Measurements from ENCODE around the gene PCNT.
"Not testable (repeated sequence)": the region's sequence is repeated elsewhere in the genome, so short reads cannot be mapped to it uniquely, and the experiment has no call there.

The PCNT gene

GRCh38 chr21:46295177-46295770, 28.7 kb upstream of the PCNT start:
- H3K9me3 Mint-ChIP-seq = no peaks in the 10 kb centered on the region
- H3K27ac Mint-ChIP-seq = peak overlapping the region; percentile 26
- peaks cover 16% of the 10 kb centered on the region for H3K36me3 Mint-ChIP-seq (ENCODE audit: low read depth)
- no peak overlapping the region for H3K4me3 Mint-ChIP-seq
- peaks cover 25% of the 10 kb centered on the region for H3K4me1 Mint-ChIP-seq (ENCODE audit: low read depth)
- H3K27me3 Mint-ChIP-seq (ENCODE audit: low read depth) = no peaks in the 10 kb centered on the region

DNA sequence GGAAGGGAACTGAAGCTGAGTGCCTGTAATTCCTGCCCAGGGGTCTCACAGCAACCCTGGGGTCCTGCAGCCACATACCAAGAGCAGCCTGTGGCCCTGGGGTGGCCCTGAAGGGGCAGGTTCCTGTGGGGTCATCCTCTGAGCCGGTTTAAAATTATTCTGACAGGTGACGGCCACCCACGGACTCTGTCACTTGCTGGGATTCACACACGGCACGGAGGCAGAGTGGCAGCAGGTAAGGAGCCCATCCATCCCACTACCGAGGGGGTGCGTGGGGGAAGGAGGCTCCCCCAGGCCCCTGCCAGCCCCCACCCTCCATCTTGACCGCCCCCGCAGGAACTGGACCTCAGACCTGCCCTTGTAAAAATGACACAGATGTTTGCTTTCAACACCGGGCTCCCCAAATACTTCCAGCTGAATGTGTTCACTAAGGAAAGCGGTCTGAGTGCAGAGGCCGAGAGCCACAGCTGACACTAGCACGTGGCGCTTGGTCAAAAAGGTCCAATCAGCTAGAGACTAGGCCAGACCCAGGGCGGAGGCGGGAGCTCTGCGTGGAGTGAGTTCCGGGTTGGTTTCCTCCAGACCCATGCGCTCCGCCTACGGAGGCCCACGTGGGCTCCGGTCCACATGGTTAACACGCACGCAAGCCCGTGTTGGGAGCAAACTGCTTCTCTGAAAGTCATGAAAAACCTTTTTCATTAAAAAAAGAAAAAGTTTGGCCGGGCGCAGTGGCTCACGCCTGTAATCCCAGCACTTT, 27.8 kb upstream of the PCNT start:
- peak overlapping the region; percentile 48 for H3K4me3 Mint-ChIP-seq
- H3K9me3 Mint-ChIP-seq = no peaks in the 10 kb centered on the region
- peaks cover 22% of the 10 kb centered on the region for H3K4me1 Mint-ChIP-seq (ENCODE audit: low read depth)
- peaks cover 23% of the 10 kb centered on the region for H3K36me3 Mint-ChIP-seq (ENCODE audit: low read depth)
- H3K27ac Mint-ChIP-seq = peak overlapping the region; percentile 76
- H3K27me3 Mint-ChIP-seq (ENCODE audit: low read depth) = no peaks in the 10 kb centered on the region

DNA sequence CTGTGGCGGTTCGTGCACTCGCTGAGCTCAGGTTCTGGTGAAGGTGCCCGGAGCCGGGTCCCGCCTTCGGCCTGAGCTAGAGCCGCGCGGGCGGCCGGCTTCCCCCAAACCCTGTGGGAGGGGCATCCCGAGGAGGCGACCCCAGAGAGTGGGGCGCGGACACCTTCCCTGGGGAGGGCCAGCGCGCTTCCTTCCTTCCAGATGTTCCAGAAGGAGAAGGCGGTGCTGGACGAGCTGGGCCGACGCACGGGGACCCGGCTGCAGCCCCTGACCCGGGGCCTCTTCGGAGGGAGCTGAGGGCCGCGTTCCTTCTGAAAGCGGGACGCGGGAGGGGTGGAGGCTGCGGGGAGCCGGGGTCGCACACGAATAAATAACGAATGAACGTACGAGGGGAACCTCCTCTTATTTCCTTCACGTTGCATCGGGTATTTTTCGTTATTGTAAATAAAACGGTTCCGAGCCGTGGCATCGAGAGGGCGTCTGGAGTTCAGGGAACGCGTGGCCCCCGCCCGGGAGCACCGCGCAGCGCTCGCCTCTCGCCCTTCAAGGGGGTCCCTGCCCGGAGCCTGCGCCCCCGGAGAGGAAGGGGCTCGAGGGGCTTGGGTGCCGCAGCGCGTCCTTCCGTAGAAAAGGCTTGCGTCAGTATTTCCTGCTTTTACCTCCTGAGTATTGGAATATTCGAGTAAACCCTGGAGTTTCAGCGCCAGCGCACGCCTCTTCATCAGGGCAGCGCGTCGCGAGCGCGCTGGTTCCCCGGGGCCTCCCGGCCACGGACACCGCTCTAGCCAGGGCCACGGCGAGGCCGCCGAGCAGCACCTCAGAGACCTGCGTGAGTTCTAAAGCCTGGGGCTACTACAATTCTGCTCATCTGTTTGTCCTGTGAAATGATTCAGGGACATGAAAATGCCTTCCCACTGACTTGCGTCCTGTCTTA, 26.4 kb upstream of the PCNT start:
- peaks cover 19% of the 10 kb centered on the region for H3K4me1 Mint-ChIP-seq (ENCODE audit: low read depth)
- no peak overlapping the region for H3K4me3 Mint-ChIP-seq
- H3K27me3 Mint-ChIP-seq (ENCODE audit: low read depth) = no peaks in the 10 kb centered on the region
- H3K9me3 Mint-ChIP-seq = no peaks in the 10 kb centered on the region
- H3K27ac Mint-ChIP-seq = peak overlapping the region; percentile 55
- peaks cover 14% of the 10 kb centered on the region for H3K36me3 Mint-ChIP-seq (ENCODE audit: low read depth)

DNA sequence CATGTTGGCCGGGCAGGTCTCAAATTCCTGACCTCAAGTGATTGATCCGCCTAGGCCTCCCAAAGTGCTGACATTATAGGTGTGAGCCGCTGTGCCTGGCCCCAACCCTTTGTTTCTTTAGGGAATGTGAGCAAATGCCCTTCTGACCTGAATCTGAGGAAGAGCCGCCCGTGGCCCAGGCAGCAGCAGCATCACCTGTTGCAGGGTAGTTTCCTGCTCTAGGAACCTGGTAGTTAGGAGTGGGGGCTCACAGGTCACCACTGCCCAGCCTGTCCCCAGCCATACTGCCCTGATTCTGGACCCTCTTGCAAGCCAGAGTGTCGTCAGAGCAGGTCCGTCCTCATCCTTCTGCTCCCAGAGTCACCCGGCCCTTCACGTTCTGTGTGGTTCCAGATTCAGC, 24.8 kb upstream of the PCNT start:
- H3K27ac Mint-ChIP-seq = no peak overlapping the region
- H3K4me1 Mint-ChIP-seq (ENCODE audit: low read depth) = peaks cover 19% of the 10 kb centered on the region
- no peak overlapping the region for H3K4me3 Mint-ChIP-seq
- H3K27me3 Mint-ChIP-seq (ENCODE audit: low read depth) = no peaks in the 10 kb centered on the region
- H3K36me3 Mint-ChIP-seq (ENCODE audit: low read depth) = peaks cover 14% of the 10 kb centered on the region
- no peaks in the 10 kb centered on the region for H3K9me3 Mint-ChIP-seq

- Mint-ChIP-seq H3K4me3 (no peak overlapping the region), H3K27me3 (ENCODE audit: low read depth) (no peaks in the 10 kb centered on the region), H3K36me3 (ENCODE audit: low read depth) (peaks cover 23% of the 10 kb centered on the region), H3K4me1 (ENCODE audit: low read depth) (peaks cover 2% of the 10 kb centered on the region), H3K27ac (no peak overlapping the region), H3K9me3 (no peaks in the 10 kb centered on the region)
Observed at GRCh38 chr21:46301759-46302158, 22.2 kb upstream of the PCNT start.

- no peaks in the 10 kb centered on the region for H3K27me3 Mint-ChIP-seq (ENCODE audit: low read depth)
- no peaks in the 10 kb centered on the region for H3K9me3 Mint-ChIP-seq
- H3K4me1 Mint-ChIP-seq (ENCODE audit: low read depth) = no peaks in the 10 kb centered on the region
Observed at GRCh38 chr21:46304437-46304836, 19.5 kb upstream of the PCNT start.

DNA sequence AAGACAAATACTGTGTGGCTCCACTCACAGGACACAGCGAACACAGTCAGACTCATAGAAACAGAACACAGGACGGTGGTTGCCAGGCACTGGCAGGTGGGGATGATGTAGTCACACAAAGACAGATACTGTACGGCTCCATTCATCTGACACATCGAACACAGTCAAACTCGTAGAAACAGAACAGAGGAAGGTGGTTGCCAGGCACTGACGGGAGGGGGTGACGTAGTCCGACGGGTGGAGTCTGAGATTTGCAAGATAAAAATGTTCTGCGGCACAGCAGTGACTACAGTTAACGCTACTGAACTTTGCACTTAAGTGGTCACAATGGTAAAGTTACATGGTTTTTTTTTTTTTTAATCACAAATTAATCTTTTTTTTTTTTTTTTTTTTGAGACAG, 19.0 kb upstream of the PCNT start:
- Mint-ChIP-seq H3K27ac (no peak overlapping the region), H3K36me3 (ENCODE audit: low read depth) (peaks cover 29% of the 10 kb centered on the region), H3K9me3 (no peaks in the 10 kb centered on the region), H3K4me3 (no peak overlapping the region), H3K4me1 (ENCODE audit: low read depth) (no peaks in the 10 kb centered on the region), H3K27me3 (ENCODE audit: low read depth) (no peaks in the 10 kb centered on the region)

More at GRCh38 chr21:46304437-46304836, 19.5 kb upstream of the PCNT start:
- Mint-ChIP-seq H3K36me3 (ENCODE audit: low read depth) (peaks cover 32% of the 10 kb centered on the region), H3K27ac (no peak overlapping the region), H3K4me3 (no peak overlapping the region)

DNA sequence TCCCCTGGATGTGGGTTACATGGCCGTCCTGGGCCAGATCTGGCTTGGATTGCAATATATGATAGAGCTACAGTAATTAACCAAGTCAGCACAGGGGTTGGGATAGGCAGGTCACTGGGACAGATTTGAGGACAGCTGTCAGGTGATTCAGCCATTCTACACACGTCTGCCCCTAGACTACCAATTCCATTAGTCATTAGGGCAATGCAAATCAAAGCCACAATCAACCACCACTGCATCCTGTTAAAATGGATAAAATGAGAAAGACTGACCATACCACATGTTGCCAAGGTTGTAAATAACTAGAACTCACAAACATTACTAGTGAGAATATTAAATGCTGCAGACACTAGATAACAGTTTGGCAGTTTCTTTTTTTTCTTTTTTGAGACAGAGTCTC, 16.3 kb upstream of the PCNT start:
- Mint-ChIP-seq H3K4me3 (no peak overlapping the region), H3K27ac (no peak overlapping the region), H3K9me3 (peaks cover 4% of the 10 kb centered on the region), H3K4me1 (ENCODE audit: low read depth) (no peaks in the 10 kb centered on the region), H3K27me3 (ENCODE audit: low read depth) (no peaks in the 10 kb centered on the region), H3K36me3 (ENCODE audit: low read depth) (peaks cover 26% of the 10 kb centered on the region)

- no peak overlapping the region for H3K27ac Mint-ChIP-seq
- no peaks in the 10 kb centered on the region for H3K4me1 Mint-ChIP-seq (ENCODE audit: low read depth)
- peaks cover 4% of the 10 kb centered on the region for H3K9me3 Mint-ChIP-seq
- peaks cover 30% of the 10 kb centered on the region for H3K36me3 Mint-ChIP-seq (ENCODE audit: low read depth)
- H3K4me3 Mint-ChIP-seq = no peak overlapping the region
- no peaks in the 10 kb centered on the region for H3K27me3 Mint-ChIP-seq (ENCODE audit: low read depth)
Observed at GRCh38 chr21:46308431-46308830, 15.5 kb upstream of the PCNT start.

GRCh38 chr21:46310260-46310659, 13.7 kb upstream of the PCNT start:
- not testable (repeated sequence) for H3K9me3 Mint-ChIP-seq; H3K4me1 Mint-ChIP-seq (ENCODE audit: low read depth); H3K27me3 Mint-ChIP-seq (ENCODE audit: low read depth); H3K27ac Mint-ChIP-seq; H3K4me3 Mint-ChIP-seq
- peaks cover 25% of the 10 kb centered on the region for H3K36me3 Mint-ChIP-seq (ENCODE audit: low read depth)

DNA sequence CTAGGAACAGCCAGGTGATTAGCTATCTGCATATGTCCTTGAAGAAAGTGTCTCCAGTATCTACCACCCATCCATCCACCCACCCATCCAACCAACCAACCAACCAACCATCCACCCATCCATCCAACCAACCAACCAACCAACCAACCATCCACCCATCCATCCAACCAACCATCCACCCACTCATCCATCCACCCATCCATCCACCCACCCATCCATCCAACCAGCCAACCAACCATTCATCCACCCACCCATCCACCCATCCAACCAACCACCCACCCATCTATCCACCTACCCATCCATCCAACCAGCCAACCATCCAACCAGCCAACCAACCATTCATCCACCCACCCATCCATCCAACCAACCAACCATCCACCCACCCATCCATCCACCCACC, 12.4 kb upstream of the PCNT start:
- Mint-ChIP-seq H3K27me3 (ENCODE audit: low read depth) (no peaks in the 10 kb centered on the region), H3K4me3 (no peak overlapping the region), H3K9me3 (peaks cover 4% of the 10 kb centered on the region), H3K4me1 (ENCODE audit: low read depth) (no peaks in the 10 kb centered on the region), H3K27ac (no peak overlapping the region), H3K36me3 (ENCODE audit: low read depth) (peaks cover 25% of the 10 kb centered on the region)

GRCh38 chr21:46312949-46313348, 11.0 kb upstream of the PCNT start:
- no peak overlapping the region for H3K4me3 Mint-ChIP-seq
- no peak overlapping the region for H3K27ac Mint-ChIP-seq
- H3K9me3 Mint-ChIP-seq = peaks cover 4% of the 10 kb centered on the region
- H3K36me3 Mint-ChIP-seq (ENCODE audit: low read depth) = peaks cover 19% of the 10 kb centered on the region
- no peaks in the 10 kb centered on the region for H3K27me3 Mint-ChIP-seq (ENCODE audit: low read depth)
- H3K4me1 Mint-ChIP-seq (ENCODE audit: low read depth) = no peaks in the 10 kb centered on the region

DNA sequence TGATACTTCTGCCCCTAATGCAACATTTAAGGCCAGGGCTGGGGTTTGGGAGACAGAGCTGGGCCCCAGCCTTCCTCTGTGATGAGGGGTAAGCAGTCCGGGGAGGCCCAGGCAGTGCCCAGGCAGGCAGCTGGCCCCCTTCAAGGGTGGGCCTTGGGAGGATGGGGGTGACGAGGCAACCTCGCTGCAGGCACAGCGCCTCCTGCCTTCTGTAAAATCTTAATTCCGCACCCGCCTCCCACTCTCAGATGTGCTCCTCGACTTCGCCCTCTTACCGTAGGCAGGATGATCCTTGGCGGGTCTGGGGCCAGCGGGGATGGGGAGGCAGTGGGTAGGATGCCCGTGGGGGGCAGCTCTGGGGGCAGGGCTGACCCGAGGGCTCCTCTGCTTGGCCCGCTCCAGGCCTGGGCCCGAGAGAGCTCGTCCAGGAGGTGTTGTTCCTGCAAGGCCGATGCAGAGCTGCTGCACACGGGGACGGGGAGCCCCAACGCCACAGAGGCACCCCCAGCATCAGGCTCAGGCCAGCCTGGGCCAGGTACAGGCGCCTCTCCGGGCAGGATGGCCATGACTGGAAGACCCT, 9.4 kb upstream of the PCNT start:
- Mint-ChIP-seq H3K27me3 (ENCODE audit: low read depth) (no peaks in the 10 kb centered on the region), H3K9me3 (peaks cover 4% of the 10 kb centered on the region), H3K27ac (no peak overlapping the region), H3K36me3 (ENCODE audit: low read depth) (peaks cover 14% of the 10 kb centered on the region), H3K4me3 (no peak overlapping the region), H3K4me1 (ENCODE audit: low read depth) (no peaks in the 10 kb centered on the region)

GRCh38 chr21:46316708-46317324, 7.1 kb upstream of the PCNT start:
- no peak overlapping the region for H3K4me3 Mint-ChIP-seq
- H3K27me3 Mint-ChIP-seq (ENCODE audit: low read depth) = no peaks in the 10 kb centered on the region
- H3K27ac Mint-ChIP-seq = no peak overlapping the region
- peaks cover 14% of the 10 kb centered on the region for H3K4me1 Mint-ChIP-seq (ENCODE audit: low read depth)
- no peaks in the 10 kb centered on the region for H3K9me3 Mint-ChIP-seq
- peaks cover 13% of the 10 kb centered on the region for H3K36me3 Mint-ChIP-seq (ENCODE audit: low read depth)
